NCI-H748 treated with DMSO at 0.1 percent for 48 hours (cell line): Measurements from ENCODE around the gene ARSK.
A peak's percentile ranks its signal among the peaks of the same experiment; 100 is the strongest.

Source experiments
- DNase-seq: peaks from one replicate; lab custom pipeline; 2025; lab: John Stamatoyannopoulos, UW

Gene ARSK

GRCh38 chr5:95564450-95564849 lies 9.5 kb downstream of the ARSK start:
- DNase-seq = no peak

- no peak for DNase-seq
These were observed 10.5 kb downstream of the ARSK start for GRCh38 chr5:95565280-95565920.

GRCh38 chr5:95572016-95572415 lies 17.1 kb downstream of the ARSK start:
- no peak for DNase-seq

- no peak for DNase-seq
These were observed 26.7 kb downstream of the ARSK start for GRCh38 chr5:95581576-95581975.

GRCh38 chr5:95583992-95584391 lies 29.1 kb downstream of the ARSK start:
- DNase-seq = no peak

- DNase-seq = no peak
These were observed 36.0 kb downstream of the ARSK start for GRCh38 chr5:95590880-95591279.

- no peak for DNase-seq
These were observed 36.6 kb downstream of the ARSK start for GRCh38 chr5:95591490-95591901.

GRCh38 chr5:95595289-95595931 lies 40.5 kb downstream of the ARSK start:
- no peak for DNase-seq

GRCh38 chr5:95599252-95599651 lies 44.4 kb downstream of the ARSK start:
- DNase-seq = no peak

GRCh38 chr5:95600557-95600956 lies 45.7 kb downstream of the ARSK start:
- no peak for DNase-seq

GRCh38 chr5:95605786-95606185 lies 50.9 kb downstream of the ARSK start:
- no peak for DNase-seq

GRCh38 chr5:95606419-95606818 lies 51.5 kb downstream of the ARSK start:
- DNase-seq = no peak

- no peak for DNase-seq
These were observed 54.8 kb downstream of the ARSK start for GRCh38 chr5:95609711-95610110.

- DNase-seq = no peak
These were observed 55.6 kb downstream of the ARSK start for GRCh38 chr5:95610546-95610945.

GRCh38 chr5:95611396-95611795 lies 56.5 kb downstream of the ARSK start:
- DNase-seq = no peak

GRCh38 chr5:95613514-95613913 lies 58.6 kb downstream of the ARSK start:
- no peak for DNase-seq

GRCh38 chr5:95615164-95615467 lies 60.2 kb downstream of the ARSK start:
- DNase-seq = no peak

- no peak for DNase-seq
These were observed 62.2 kb downstream of the ARSK start for GRCh38 chr5:95617057-95617456.

GRCh38 chr5:95619096-95619495 lies 64.2 kb downstream of the ARSK start:
- DNase-seq = no peak

- peak; percentile 49 for DNase-seq
These were observed 64.7 kb downstream of the ARSK start for GRCh38 chr5:95619514-95620029.

- DNase-seq = peak; percentile 53
These were observed 65.3 kb downstream of the ARSK start, which contains the start of gene GPR150 for GRCh38 chr5:95620030-95620869. Gene GPR150 (plus strand): TSS chr5:95620087. CDS start chr5:95620276, 189 bp downstream.

GRCh38 chr5:95620870-95621838 lies 66.3 kb downstream of the ARSK start:
- DNase-seq = peak; percentile 43
